ENCODE data around the gene RIPK4.
"Not testable (repeated sequence)": the region's sequence is repeated elsewhere in the genome, so short reads cannot be mapped to it uniquely, and the experiment has no call there.

The RIPK4 gene

GRCh38 chr21:41705546-41706262 lies 61.1 kb downstream of the RIPK4 start:
- DNase-seq (ENCODE audit: extremely low spot score, insufficient read length, low read depth) (no peak), FAIRE-seq (no peak)

DNA sequence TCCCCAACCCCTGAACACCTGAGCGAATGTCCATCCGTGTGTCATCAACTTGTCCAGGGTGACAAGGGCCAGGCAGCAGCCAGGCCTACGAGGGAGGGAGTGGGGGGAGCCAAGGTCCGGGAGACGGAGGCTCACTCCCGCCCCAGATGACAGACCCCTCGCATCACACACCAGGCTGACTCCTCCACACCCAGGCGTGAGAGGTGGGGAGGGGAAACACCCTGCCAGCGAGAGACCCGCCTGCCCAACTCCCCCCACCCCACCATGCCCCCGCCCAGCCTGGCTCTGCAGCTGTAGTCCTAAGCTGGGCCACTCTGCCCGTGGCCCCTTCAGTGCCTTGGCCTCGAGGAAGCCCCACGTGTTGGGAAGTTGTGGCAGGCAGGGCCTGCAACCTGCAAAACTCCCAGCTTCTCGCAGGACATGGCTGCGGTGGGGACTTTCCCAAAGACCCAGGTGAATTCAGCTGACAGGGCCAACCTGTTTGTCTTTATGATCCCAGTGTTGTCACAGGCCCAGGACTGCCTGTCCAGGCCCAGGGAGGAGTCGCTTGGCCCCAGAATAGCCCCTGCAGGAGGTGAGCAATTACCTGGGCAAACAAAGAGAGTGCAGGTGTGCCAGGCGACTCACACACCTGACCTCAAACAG lies 62.9 kb downstream of the RIPK4 start:
- DNase-seq (ENCODE audit: extremely low spot score, insufficient read length, low read depth) (no peak), FAIRE-seq (no peak)

- FAIRE-seq (no peak), DNase-seq (ENCODE audit: extremely low spot score, insufficient read length, low read depth) (no peak)
Measured at GRCh38 chr21:41701749-41702148, 65.1 kb downstream of the RIPK4 start.

DNA sequence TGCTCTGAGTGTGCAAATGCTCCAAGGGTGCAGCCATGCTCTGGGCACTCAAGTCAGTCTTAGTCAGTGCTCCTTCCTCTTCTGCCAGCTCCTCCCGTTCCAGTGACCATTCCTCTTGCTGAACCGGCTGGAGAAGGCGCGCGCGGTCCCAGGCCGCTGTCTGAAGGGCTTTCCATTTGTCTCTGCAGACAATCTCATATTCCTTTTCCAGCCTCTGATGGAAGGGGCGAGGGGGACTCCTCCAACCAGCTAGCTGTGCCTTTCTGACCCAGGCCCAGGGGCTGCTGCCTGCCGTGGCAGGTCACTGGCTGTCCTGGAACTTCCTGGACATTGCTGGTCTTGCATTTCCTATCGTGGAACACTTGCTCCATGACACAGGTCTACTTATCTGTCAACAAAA lies 67.5 kb downstream of the RIPK4 start:
- DNase-seq (ENCODE audit: extremely low spot score, insufficient read length, low read depth) (no peak), FAIRE-seq (no peak)

DNA sequence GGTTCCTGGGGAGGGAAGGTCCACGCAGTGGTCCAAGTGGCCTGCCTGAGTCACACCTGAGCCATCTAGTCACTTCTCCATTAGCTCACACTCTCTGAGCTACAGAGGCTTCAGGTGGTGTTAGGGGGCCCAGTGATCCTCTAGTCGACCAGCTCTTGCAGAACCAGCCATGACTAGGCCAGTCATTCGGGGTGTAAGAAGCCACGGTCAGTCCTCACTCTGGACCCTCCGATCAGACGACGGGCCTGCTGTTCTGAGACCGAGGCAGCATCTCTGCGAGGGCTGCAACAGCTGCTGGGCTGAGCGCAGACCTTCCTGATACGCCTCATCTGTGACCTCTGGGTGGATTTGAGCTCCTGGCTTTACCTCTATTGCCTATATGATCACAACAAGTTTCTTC lies 68.8 kb downstream of the RIPK4 start:
- FAIRE-seq: no peak
- DNase-seq (ENCODE audit: extremely low spot score, insufficient read length, low read depth): no peak

DNA sequence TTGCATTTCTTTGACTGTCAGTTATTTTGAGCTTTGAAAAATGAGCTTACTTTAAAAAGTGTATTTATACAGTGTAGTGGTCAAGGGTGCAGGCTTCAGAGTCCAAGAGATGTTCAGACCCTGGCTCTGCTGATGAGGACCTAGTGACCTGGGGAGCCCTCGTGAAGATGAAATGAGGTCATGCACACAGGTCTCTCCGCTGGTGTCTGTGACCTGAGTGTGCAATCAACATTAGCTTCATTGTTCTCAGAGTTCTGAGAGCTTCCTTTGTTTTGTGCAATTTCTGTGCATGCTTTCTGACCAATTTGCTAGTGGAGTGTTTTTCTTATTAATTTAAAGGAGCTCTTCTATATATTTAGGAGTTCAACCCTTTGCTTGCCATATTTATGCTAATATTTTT lies 71.3 kb downstream of the RIPK4 start:
- no peak for FAIRE-seq
- DNase-seq (ENCODE audit: extremely low spot score, insufficient read length, low read depth): no peak

DNA sequence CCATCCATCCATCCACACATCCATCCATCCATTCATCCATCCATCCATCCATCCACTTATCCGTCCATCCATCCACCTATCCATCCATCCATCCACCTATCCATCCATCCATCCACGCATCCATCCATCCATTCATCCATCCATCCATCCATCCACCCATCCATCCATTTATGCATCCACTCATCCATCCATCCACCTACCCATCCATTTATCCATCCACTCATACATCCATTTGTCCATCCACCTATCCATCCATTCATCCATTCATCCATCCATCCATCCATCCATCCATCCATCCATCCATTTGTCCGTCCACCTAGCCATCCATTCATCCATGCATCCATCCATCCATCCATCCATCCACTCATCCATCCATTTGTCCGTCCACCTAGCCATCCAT lies 72.8 kb downstream of the RIPK4 start:
- DNase-seq (ENCODE audit: extremely low spot score, insufficient read length, low read depth); FAIRE-seq: not testable (repeated sequence)

DNA sequence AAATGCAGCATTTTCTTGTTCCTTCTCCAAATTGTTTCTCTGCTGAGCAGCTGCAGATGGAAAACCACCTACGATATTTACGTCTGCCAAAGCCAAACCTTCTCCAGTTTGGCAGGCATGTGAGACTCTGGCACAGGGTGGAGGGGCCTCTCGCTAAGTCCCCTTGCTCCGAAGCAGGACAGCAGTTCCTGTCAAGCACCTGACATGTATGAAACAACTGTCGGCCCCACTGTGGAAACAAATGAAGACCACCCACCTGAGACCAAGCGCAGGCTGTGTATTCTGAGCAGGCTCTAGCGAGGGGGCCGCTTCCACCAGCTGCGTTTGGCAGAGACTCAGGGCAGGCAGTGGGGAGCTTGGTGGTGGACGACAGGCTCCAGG lies 74.7 kb downstream of the RIPK4 start:
- FAIRE-seq (no peak), DNase-seq (ENCODE audit: extremely low spot score, insufficient read length, low read depth) (no peak)

GRCh38 chr21:41691205-41692184 lies 75.4 kb downstream of the RIPK4 start:
- no peak for DNase-seq (ENCODE audit: extremely low spot score, insufficient read length, low read depth)
- FAIRE-seq: no peak

Measured in GM18507 (cell line).